Muscle layer of colon (tissue), 2 donors: ENCODE results near the gene PALLD.

Experiments
- H3K27ac ChIP-seq: one replicate; pipeline ENCODE4 v1.7.0; 2013; ENCODE audit warnings: low read depth, mild to moderate bottlenecking, low read length, moderate library complexity
- H3K27me3 ChIP-seq, 2 donors: one replicate each; pipeline ENCODE4 v1.7.0; 2013; ENCODE audit warnings: low read length in 2 of 2, mild to moderate bottlenecking in 2 of 2; ENCODE audit not compliant: insufficient read depth in 2 of 2, control insufficient read depth in 1 of 2
- H3K36me3 ChIP-seq: one replicate; pipeline ENCODE4 v1.7.0; 2013; ENCODE audit warnings: mild to moderate bottlenecking, low read length; ENCODE audit not compliant: insufficient read depth
- H3K4me1 ChIP-seq: one replicate; pipeline ENCODE4 v1.7.0; 2013; ENCODE audit warnings: mild to moderate bottlenecking, low read length; ENCODE audit not compliant: insufficient read depth
- H3K4me3 ChIP-seq, 2 donors: one replicate each; pipeline ENCODE4 v1.7.0; 2013; ENCODE audit warnings: low read length in 2 of 2, low read depth in 1 of 2, mild to moderate bottlenecking in 1 of 2, moderate library complexity in 1 of 2
- H3K9ac ChIP-seq: one replicate; pipeline ENCODE4 v1.7.0; 2013; ENCODE audit warnings: low read length
- H3K9me3 ChIP-seq: one replicate; pipeline ENCODE4 v1.7.0; 2013; ENCODE audit warnings: mild to moderate bottlenecking, low read length
- donor health status: abdominal sarcoma.
- donor health status: Adenocarcinoma of cecum.

Gene PALLD

DNA sequence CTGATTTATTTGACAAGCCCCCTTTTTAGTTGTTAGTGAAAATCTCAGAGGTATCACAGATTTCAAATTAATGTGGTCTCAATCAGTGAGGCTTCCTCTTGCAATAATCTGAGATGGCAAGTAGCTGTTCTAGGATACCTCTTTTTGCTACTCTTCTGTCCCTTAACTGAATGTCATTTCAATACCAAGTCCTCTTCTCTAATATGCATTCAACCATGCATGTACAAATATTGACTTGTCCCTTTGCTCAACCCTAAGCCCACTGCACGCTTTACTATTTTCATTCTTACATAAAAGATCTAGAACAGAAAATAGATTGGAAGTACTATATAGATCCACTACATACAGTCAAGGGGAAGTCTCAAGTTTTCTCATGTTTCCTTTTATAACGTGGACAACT, 349.0 kb downstream of the PALLD start:
- Histone ChIP-seq H3K36me3 (peaks cover 19% of the 10 kb centered on the region), H3K4me1 (peaks cover 90% of the 10 kb centered on the region), H3K4me3 (no peak overlapping the region), H3K9ac (no peak overlapping the region), H3K9me3 (no peaks in the 10 kb centered on the region), H3K27me3 (no peaks in the 10 kb centered on the region), H3K27ac (peak overlapping the region; percentile 22)

DNA sequence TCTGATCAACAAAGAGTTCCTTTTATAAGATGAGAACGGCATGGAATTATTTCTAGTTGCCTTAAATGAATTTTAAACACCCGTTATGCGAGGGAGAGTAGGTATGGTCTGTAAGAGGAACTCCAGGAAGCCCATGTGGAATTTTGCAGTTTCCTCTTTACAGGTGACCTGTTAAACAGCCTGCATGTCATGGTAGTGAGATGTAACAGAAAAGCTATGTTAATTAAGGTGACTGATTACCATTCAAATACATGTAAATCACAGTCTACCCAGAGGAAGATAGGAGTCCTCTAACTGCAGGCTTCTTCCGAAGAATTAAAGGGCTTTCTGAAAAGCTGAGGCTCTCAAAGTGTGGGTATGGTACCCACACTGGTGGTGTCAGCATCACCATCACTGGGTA, 349.6 kb downstream of the PALLD start:
- Histone ChIP-seq H3K27ac (no peak overlapping the region), H3K4me1 (peaks cover 89% of the 10 kb centered on the region), H3K27me3 (no peaks in the 10 kb centered on the region), H3K9ac (no peak overlapping the region), H3K4me3 (no peak overlapping the region), H3K9me3 (no peaks in the 10 kb centered on the region), H3K36me3 (peaks cover 19% of the 10 kb centered on the region)

DNA sequence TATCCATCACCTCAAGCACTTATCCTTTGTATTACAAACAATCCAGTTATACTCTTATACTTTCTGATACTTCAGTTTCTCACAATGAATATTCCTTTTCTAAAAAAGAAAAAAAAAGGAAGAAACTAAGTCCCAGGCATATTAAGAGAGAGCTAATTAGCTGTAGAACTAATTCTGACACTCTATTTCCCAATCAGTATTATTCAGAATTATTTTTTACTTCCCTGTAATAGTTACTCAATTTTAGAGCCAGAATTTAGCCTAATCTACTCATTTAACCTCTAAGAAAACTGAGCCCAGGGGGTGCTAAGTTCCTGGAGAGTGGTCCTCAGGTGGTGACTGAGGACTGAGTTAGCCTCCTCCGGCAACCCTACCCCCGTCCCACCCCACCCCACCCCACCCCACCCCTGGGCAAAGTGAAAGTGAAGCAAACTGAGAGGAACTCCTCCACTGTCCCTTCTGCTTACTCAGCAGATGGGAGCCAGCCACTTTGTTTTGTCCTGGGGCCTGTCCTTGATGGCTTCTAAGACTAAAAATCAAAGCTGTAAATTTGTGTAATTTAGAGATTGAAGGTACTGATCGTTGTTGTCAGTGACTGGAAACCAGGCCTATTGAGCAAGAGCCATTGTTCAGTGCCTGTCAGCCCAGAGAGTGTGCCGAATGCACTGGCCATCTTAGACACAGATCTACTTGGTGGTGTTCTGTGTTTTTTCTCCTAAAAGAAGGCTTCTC, 351.1 kb downstream of the PALLD start:
- peaks cover 19% of the 10 kb centered on the region for H3K36me3 ChIP-seq
- H3K4me1 ChIP-seq: peaks cover 87% of the 10 kb centered on the region
- peak overlapping the region; percentile 2 to 34 for H3K4me3 ChIP-seq
- H3K27ac ChIP-seq: peak overlapping the region; percentile 73
- peak overlapping the region; percentile 40 for H3K9ac ChIP-seq
- H3K27me3 ChIP-seq: no peaks in the 10 kb centered on the region
- no peaks in the 10 kb centered on the region for H3K9me3 ChIP-seq

DNA sequence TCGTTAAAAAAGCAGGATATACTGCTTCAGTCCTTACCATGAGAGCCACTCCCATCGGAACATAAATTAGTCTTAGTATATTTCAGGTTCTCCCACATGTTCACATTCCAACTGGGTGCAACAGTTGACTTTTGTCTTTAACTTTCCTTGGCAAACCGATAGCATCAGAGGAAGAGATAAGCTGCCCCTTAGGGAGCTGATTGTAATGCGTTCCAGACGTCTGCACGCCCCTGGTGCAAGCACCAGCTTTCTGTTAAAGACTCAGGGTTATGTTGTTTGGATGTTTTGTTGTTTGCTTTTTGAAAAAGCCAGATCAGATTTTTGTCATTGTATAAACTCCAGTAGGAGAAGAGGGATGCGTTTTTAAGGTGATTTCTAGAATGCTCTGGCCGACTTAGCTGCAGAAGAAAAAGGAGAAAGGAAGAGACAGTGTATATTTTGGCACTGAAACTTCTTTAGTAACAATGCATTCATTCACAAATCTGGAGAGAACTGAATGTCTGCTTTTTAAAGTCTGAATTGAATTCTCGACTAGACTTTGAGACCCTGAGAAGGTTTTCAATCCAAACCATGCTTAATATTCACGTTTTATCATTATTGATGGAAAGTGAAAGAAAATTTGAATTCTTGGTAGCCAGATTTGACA, 352.3 kb downstream of the PALLD start:
- Histone ChIP-seq H3K27ac (peak overlapping the region; percentile 73), H3K9ac (peak overlapping the region; percentile 40), H3K4me1 (peaks cover 87% of the 10 kb centered on the region), H3K27me3 (no peaks in the 10 kb centered on the region), H3K36me3 (peaks cover 19% of the 10 kb centered on the region), H3K4me3 (peak overlapping the region; percentile 4 to 10), H3K9me3 (no peaks in the 10 kb centered on the region)

DNA sequence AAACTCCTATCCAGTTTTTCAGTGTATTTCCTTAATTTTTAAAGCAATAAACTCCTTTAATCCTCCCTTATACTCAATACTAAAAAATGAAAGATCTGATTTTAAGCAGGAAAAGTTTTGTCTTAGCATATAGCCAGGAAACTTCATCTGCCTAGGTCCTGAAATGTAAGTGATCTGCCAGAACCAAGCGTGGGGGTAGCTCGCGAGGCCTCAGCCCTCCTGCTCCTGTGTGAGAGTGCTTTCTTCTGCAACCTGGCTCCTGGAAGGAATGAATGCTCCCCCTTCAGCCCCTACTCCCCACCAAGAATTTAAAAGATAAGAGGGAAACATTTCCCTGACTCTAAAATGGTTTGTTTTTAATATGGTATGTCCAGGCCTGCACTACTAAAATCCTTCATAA, 353.1 kb downstream of the PALLD start:
- Histone ChIP-seq H3K4me3 (no peak overlapping the region), H3K36me3 (peaks cover 19% of the 10 kb centered on the region), H3K4me1 (peaks cover 85% of the 10 kb centered on the region), H3K27me3 (no peaks in the 10 kb centered on the region), H3K9ac (peak overlapping the region; percentile 17), H3K27ac (peak overlapping the region; percentile 73), H3K9me3 (no peaks in the 10 kb centered on the region)

DNA sequence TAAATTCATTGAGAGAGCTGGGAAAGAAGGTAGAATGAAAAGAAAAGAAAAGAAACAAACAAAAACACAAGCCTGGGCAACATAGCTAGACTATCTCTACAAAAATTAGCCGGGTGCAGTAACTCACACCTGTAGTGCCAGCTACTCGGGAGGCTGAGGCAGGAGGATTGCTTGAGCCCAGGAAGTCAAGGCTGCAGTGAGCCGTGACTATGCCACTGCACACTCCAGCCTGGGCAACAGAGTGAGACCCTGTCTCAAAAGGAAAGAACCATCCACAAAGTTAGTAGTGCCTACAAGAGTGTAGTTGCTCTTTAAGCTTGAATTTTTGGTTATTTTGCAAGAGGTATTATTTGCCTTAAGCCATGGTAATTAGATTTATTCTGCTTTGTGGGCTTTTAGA, 355.5 kb downstream of the PALLD start:
- peak overlapping the region; percentile 27 for H3K27ac ChIP-seq
- H3K9me3 ChIP-seq: no peaks in the 10 kb centered on the region
- H3K4me1 ChIP-seq: peaks cover 84% of the 10 kb centered on the region
- no peaks in the 10 kb centered on the region for H3K27me3 ChIP-seq
- H3K4me3 ChIP-seq: no peak overlapping the region
- no peak overlapping the region for H3K9ac ChIP-seq
- H3K36me3 ChIP-seq: peaks cover 21% of the 10 kb centered on the region

DNA sequence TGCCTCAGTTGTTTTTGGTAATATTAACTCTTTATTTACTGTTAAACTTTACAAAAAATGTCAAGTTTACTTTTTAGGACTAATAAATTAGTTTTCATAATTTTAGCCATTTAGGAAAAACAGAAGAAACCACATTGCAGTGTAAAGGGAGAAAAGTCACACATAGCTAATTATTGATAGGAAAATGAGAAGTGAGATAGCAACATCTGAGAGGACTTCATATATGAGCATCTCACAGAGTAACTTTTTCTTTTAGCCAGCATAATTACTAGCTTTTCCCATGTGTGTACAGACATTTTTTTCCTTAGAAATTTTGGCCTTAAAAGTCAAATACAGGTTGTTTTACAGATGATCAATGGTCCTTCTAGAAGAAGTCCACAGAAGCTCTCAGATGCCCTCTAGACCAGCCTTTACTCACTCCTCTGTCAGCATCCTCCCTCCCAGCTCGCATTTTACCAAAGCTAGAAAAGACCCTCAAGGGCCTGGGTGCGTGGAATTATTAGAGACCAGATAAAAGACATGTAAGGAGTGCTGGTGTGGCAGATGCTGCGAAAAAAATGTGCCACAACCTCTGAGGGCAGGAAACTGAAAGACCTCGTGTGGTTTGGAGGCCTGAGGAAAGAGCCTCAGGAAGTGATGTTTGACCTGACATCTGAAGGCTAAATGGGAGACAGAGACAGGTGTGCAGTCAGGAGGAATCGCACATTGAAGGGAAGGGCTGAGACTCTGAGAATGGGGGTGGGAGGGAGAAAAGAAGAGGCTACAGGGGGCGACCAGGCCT, 356.3 kb downstream of the PALLD start:
- no peak overlapping the region for H3K9ac ChIP-seq
- no peaks in the 10 kb centered on the region for H3K9me3 ChIP-seq
- peaks cover 21% of the 10 kb centered on the region for H3K36me3 ChIP-seq
- no peaks in the 10 kb centered on the region for H3K27me3 ChIP-seq
- no peak overlapping the region for H3K4me3 ChIP-seq
- H3K4me1 ChIP-seq: peaks cover 90% of the 10 kb centered on the region
- peak overlapping the region; percentile 55 for H3K27ac ChIP-seq

DNA sequence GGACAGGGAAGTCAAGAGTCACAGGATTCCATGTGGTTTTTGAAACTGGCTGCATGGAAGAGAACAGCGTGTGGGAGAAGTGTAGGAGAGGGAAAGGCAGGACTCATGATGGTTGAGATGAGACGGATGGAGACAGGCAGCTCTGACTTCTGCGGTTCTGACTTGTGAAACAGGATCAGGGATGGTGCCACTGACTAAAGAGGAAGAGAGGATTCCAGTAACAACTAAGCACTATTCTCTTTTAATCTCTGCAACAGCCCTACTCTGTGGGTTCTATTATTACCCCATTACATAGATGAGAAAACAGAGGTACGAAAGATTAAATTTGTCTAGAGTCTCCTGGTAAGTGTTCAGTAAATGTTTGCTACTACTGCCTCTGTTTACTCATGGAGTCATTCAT, 356.9 kb downstream of the PALLD start:
- Histone ChIP-seq H3K36me3 (peaks cover 21% of the 10 kb centered on the region), H3K27ac (peak overlapping the region; percentile 55), H3K4me1 (peaks cover 90% of the 10 kb centered on the region), H3K9ac (peak overlapping the region; percentile 1), H3K27me3 (no peaks in the 10 kb centered on the region), H3K4me3 (no peak overlapping the region), H3K9me3 (no peaks in the 10 kb centered on the region)

DNA sequence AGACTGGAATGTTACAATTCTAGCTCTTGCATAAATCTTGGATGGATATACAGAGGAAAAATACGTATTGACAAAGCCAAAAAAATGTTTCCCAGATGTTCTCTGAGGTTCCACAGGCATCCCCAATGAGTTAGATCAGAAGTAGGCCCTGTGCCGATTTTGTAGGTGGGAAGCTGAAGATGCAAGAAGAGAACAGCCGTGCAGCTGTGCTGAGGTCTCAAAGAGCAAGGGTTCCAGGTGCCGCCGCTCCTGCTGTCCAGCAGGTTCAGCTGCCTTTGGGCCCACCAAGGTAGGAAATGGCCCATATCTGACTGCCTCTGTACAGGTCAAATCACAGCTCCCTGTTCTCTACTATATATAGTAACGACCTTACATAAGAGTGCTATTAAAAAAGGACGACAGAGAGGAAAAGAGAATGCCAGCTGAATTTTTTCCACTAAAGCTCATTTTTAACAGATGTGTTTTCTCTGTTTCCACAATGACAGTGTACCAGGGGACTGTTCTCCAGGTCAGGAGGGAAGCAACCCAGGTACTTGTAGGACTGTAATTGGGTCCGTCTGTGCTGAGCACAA, 357.6 kb downstream of the PALLD start:
- Histone ChIP-seq H3K4me1 (peaks cover 91% of the 10 kb centered on the region), H3K9me3 (no peaks in the 10 kb centered on the region), H3K36me3 (peaks cover 21% of the 10 kb centered on the region), H3K27ac (peak overlapping the region; percentile 55), H3K9ac (peak overlapping the region; percentile 1), H3K27me3 (no peaks in the 10 kb centered on the region), H3K4me3 (peak overlapping the region in 1 of 2 donors; percentile 4)

DNA sequence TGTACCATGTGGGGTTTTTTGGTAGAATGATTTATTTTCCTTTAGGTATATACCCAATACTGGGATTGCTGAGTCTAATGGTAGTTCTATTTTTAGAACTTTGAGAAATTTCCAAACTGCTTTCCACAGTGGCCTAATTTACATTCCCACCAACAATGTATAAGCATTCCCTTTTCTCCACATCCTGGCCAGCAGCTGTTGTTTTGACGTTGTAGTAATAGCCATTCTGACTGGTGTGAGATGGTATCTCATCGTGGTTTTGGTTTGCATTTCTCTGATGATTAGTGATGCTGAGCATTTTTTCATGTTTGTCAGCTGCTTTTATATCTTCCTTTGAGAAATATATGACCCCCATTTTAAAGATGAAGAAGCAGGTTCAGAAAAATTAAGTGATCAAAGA, 359.5 kb downstream of the PALLD start:
- H3K9ac ChIP-seq: no peak overlapping the region
- H3K36me3 ChIP-seq: peaks cover 17% of the 10 kb centered on the region
- H3K4me1 ChIP-seq: peaks cover 92% of the 10 kb centered on the region
- no peaks in the 10 kb centered on the region for H3K9me3 ChIP-seq
- H3K27ac ChIP-seq: peak overlapping the region; percentile 31
- no peak overlapping the region for H3K4me3 ChIP-seq
- H3K27me3 ChIP-seq: no peaks in the 10 kb centered on the region

DNA sequence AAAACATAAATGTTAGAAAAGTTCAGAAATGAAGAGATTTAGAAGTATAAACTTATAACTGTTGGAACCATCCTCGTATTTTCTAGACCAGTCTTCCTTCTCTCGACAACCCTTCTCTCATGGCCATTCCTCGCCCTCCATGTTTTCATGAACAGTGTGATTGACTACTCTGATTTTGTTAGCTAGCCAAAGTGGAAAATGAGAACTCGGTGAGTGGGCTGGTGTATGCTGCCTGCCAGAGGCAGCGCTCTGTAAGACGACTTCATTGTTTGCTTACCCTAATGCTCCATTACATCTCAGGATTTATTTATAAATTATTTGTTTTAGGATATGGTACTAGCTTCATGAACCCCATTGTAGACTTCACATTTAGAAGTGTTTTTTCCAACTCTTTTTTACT, 360.2 kb downstream of the PALLD start:
- peak overlapping the region; percentile 62 for H3K27ac ChIP-seq
- H3K4me3 ChIP-seq: no peak overlapping the region
- H3K27me3 ChIP-seq: no peaks in the 10 kb centered on the region
- H3K9me3 ChIP-seq: no peaks in the 10 kb centered on the region
- peaks cover 14% of the 10 kb centered on the region for H3K36me3 ChIP-seq
- H3K9ac ChIP-seq: no peak overlapping the region
- peaks cover 91% of the 10 kb centered on the region for H3K4me1 ChIP-seq
